H9 (cell line): ENCODE data around the gene HIP1R. TPM values are rescaled to one million over a fixed set of nuclear protein-coding genes. Genes with fewer than 3 reads are reported as not detected.

ENCODE experiments used
- DNase-seq: peaks from one replicate; pipeline ENCODE4 v3.0.0-alpha.2; 2017
- H2AFZ ChIP-seq: one replicate; pipeline ENCODE4 v1.6.1; 2013; ENCODE audit warnings: mild to moderate bottlenecking, low read length, control low read depth, moderate library complexity
- H2AK5ac ChIP-seq: 2 replicates; pipeline ENCODE4 v1.6.1; 2013; ENCODE audit warnings: low read length, control low read depth, mixed read lengths; ENCODE audit not compliant: insufficient read length
- H2BK120ac ChIP-seq: one replicate; pipeline ENCODE4 v1.6.1; 2013; ENCODE audit warnings: low read depth, mild to moderate bottlenecking, low read length, control low read depth, inconsistent platforms; ENCODE audit not compliant: poor library complexity, severe bottlenecking
- H2BK12ac ChIP-seq: 2 replicates; pipeline ENCODE4 v1.6.1; 2013; ENCODE audit warnings: low read length, control low read depth, mixed read lengths, low read depth; ENCODE audit not compliant: insufficient read length
- H2BK15ac ChIP-seq: 2 replicates; pipeline ENCODE4 v1.6.1; 2013; ENCODE audit warnings: low read depth, low read length, control low read depth
- H2BK20ac ChIP-seq: one replicate; pipeline ENCODE4 v1.6.1; 2013; ENCODE audit warnings: low read depth, mild to moderate bottlenecking, low read length, control low read depth, inconsistent platforms; ENCODE audit not compliant: poor library complexity, severe bottlenecking
- H2BK5ac ChIP-seq: 2 replicates; pipeline ENCODE4 v1.6.1; 2013; ENCODE audit warnings: low read length, control low read depth, mixed read lengths; ENCODE audit not compliant: insufficient read length
- H3K14ac ChIP-seq: 2 replicates; pipeline ENCODE4 v1.6.1; 2013; ENCODE audit warnings: low read length, control low read depth; ENCODE audit not compliant: insufficient read depth
- H3K18ac ChIP-seq: 2 replicates; pipeline ENCODE4 v1.6.1; 2013; ENCODE audit warnings: low read depth, mild to moderate bottlenecking, mixed read lengths, low read length, control low read depth; ENCODE audit not compliant: insufficient read length
- H3K23ac ChIP-seq: 2 replicates; pipeline ENCODE4 v1.6.1; 2013; ENCODE audit warnings: low read length, control low read depth, mixed read lengths, low read depth; ENCODE audit not compliant: insufficient read length
- H3K23me2 ChIP-seq: 2 replicates; pipeline ENCODE4 v1.6.1; 2013; ENCODE audit warnings: low read depth, mild to moderate bottlenecking, mixed read lengths, low read length, control low read depth; ENCODE audit not compliant: insufficient read length, poor library complexity, severe bottlenecking
- H3K27ac ChIP-seq: 2 replicates; pipeline ENCODE4 v1.5.1; 2013; ENCODE audit warnings: low read length, control low read depth, mixed read lengths, low read depth; ENCODE audit not compliant: insufficient read length
- H3K27me3 ChIP-seq: 2 replicates; pipeline ENCODE4 v1.6.1; 2013; ENCODE audit warnings: low read length, control low read depth, inconsistent platforms; ENCODE audit not compliant: insufficient read depth
- H3K4ac ChIP-seq: 2 replicates; pipeline ENCODE4 v1.6.1; 2013; ENCODE audit warnings: low read depth, mild to moderate bottlenecking, control low read depth, inconsistent platforms, low read length, moderate library complexity
- H3K4me1 ChIP-seq: 2 replicates; pipeline ENCODE4 v1.6.1; 2013; ENCODE audit warnings: low read length, control low read depth, inconsistent platforms; ENCODE audit not compliant: insufficient read depth
- H3K4me2 ChIP-seq: 2 replicates; pipeline ENCODE4 v1.6.1; 2013; ENCODE audit warnings: low read length, control low read depth, mixed read lengths; ENCODE audit not compliant: insufficient read length, insufficient read depth
- H3K56ac ChIP-seq: 2 replicates; pipeline ENCODE4 v1.6.1; 2013; ENCODE audit warnings: low read depth, mild to moderate bottlenecking, mixed read lengths, low read length, control low read depth; ENCODE audit not compliant: insufficient read length
- H3K79me1 ChIP-seq: 2 replicates; pipeline ENCODE4 v1.6.1; 2013; ENCODE audit warnings: low read depth, mild to moderate bottlenecking, moderate library complexity, low read length, control low read depth, inconsistent platforms; ENCODE audit not compliant: insufficient read depth, poor library complexity, severe bottlenecking
- H3K79me2 ChIP-seq: 2 replicates; pipeline ENCODE4 v1.6.1; 2013; ENCODE audit warnings: low read length, control low read depth, inconsistent platforms; ENCODE audit not compliant: insufficient read depth
- H3K9ac ChIP-seq: 2 replicates; pipeline ENCODE4 v1.6.1; 2013; ENCODE audit warnings: low read length, control low read depth, mixed read lengths; ENCODE audit not compliant: insufficient read length; ENCODE audit errors: extremely low read depth
- H3K9me3 ChIP-seq: one replicate; pipeline ENCODE4 v1.6.1; 2013; ENCODE audit warnings: low read depth, low read length, inconsistent platforms; ENCODE audit not compliant: control insufficient read depth
- H3T11ph ChIP-seq: one replicate; pipeline ENCODE4 v1.6.1; 2013; ENCODE audit warnings: mild to moderate bottlenecking, low read length, control low read depth, inconsistent platforms
- H4K20me1 ChIP-seq: one replicate; pipeline ENCODE4 v1.6.1; 2013; ENCODE audit not compliant: control insufficient read depth, insufficient read length, insufficient read depth
- H4K5ac ChIP-seq: 2 replicates; pipeline ENCODE4 v1.6.1; 2013; ENCODE audit warnings: low read depth, mild to moderate bottlenecking, mixed read lengths, low read length, control low read depth; ENCODE audit not compliant: insufficient read length
- H4K8ac ChIP-seq: replicated peaks from 2 replicates; pipeline ENCODE4 v1.6.1; 2013; ENCODE audit warnings: low read length, control low read depth, mixed read lengths, low read depth; ENCODE audit not compliant: insufficient read length
- H4K91ac ChIP-seq: 2 replicates; pipeline ENCODE4 v1.6.1; 2013; ENCODE audit warnings: low read depth, mild to moderate bottlenecking, moderate library complexity, mixed read lengths, low read length, control low read depth; ENCODE audit not compliant: insufficient read length
- H3K27ac Mint-ChIP-seq, 3 experiments: 2 replicates in 2 of 3; 3 replicates in 1 of 3; pipeline ENCODE4 v1.8.0; 2020 to 2021; ENCODE audit warnings: mixed read lengths in 3 of 3, mild to moderate bottlenecking in 1 of 3, moderate library complexity in 1 of 3
- H3K27me3 Mint-ChIP-seq: 2 replicates; pipeline ENCODE4 v1.8.0; 2021; ENCODE audit warnings: low read depth, mild to moderate bottlenecking, moderate library complexity, mixed read lengths
- H3K36me3 Mint-ChIP-seq, 3 experiments: 2 replicates in 2 of 3; 3 replicates in 1 of 3; pipeline ENCODE4 v1.8.0; 2020 to 2021; ENCODE audit warnings: low read depth in 3 of 3, mixed read lengths in 3 of 3; ENCODE audit not compliant: insufficient read depth in 1 of 3
- H3K4me1 Mint-ChIP-seq, 2 experiments: 2 replicates each; pipeline ENCODE4 v1.8.0; 2020; ENCODE audit warnings: mixed read lengths in 2 of 2
- H3K4me3 Mint-ChIP-seq, 2 experiments: 2 replicates in 1 of 2; 3 replicates in 1 of 2; pipeline ENCODE4 v1.8.0; 2020 to 2021; ENCODE audit warnings: mild to moderate bottlenecking in 2 of 2, mixed read lengths in 2 of 2, moderate library complexity in 1 of 2
- H3K9me3 Mint-ChIP-seq, 2 experiments: 2 replicates in 1 of 2; 3 replicates in 1 of 2; pipeline ENCODE4 v1.8.0; 2020; ENCODE audit warnings: mild to moderate bottlenecking in 2 of 2, mixed read lengths in 2 of 2, moderate library complexity in 1 of 2
- CTCF ChIP-seq: fragments of 200-600 bp; sonication (generic); conservative IDR thresholded peaks from 3 replicates; pipeline ENCODE4 v1.8.0; 2021; ENCODE audit warnings: antibody characterized with exemption, mild to moderate bottlenecking
- WGBS: extraction: QIAGEN DNeasy Blood & Tissue Kit; methylation state at CpG from one replicate; pipeline ENCODE4 v1.1.7; 2013; ENCODE audit warnings: missing lambda C conversion rate, low lambda C conversion rate, mixed read lengths; ENCODE audit not compliant: insufficient read length; ENCODE audit errors: extremely low coverage; 5-methylcytosine and 5-hydroxymethylcytosine counted together
- total RNA-seq: library from RNA; stranded (reverse); gene quantifications from 2 replicates; pipeline ENCODE4 v1.2.1, GENCODE V29; 2021

The HIP1R gene
- total RNA-seq, 1 experiment from 2014 or later: 17.4 TPM

- Histone ChIP-seq H3K9ac (no peak overlapping the region), H2AK5ac (no peak overlapping the region), H4K91ac (no peak overlapping the region), H2BK12ac (no peak overlapping the region), H2BK20ac (no peak overlapping the region), H4K20me1 (no peaks in the 10 kb centered on the region), H3K79me1 (no peaks in the 10 kb centered on the region), H2BK5ac (no peak overlapping the region), H2AFZ (no peak overlapping the region), H3K9me3 (no peaks in the 10 kb centered on the region), H2BK120ac (no peak overlapping the region), H3K14ac (no peak overlapping the region), H4K8ac (no peak overlapping the region), H3K23me2 (no peaks in the 10 kb centered on the region), H3T11ph (no peak overlapping the region), H3K56ac (no peak overlapping the region), H3K27ac (no peak overlapping the region), H3K79me2 (no peaks in the 10 kb centered on the region), H3K18ac (no peak overlapping the region), H3K27me3 (no peaks in the 10 kb centered on the region), H3K4ac (no peak overlapping the region), H3K23ac (no peak overlapping the region), H4K5ac (no peak overlapping the region), H2BK15ac (no peak overlapping the region), H3K4me1 (no peaks in the 10 kb centered on the region), H3K4me2 (no peak overlapping the region)
- Mint-ChIP-seq H3K27me3 (peaks cover 4% of the 10 kb centered on the region), H3K9me3 (no peaks in the 10 kb centered on the region), H3K4me3 (0 out of 5 replicates have a peak overlapping the region, but pooled peaks of 1 of the 2 experiments have one; percentile 46), H3K4me1 (peaks cover 0 to 4% of the 10 kb centered on the region in 2 experiments; a peak in 2 of 4 replicates), H3K36me3 (peaks cover 0 to 6% (median 0%) of the 10 kb centered on the region in 3 experiments; a peak in 2 of 7 replicates), H3K27ac (no peak overlapping the region)
- no peak for TF ChIP-seq CTCF
- WGBS: no CpG with 5 or more reads among the region's 24 CpGs
- DNase-seq: no peak
These were observed 20.0 kb downstream of the HIP1R start for GRCh38 chr12:122855071-122855829.
